Endothelial cell of umbilical vein (primary cell): ENCODE measurements around the gene DCUN1D2. TPM values are rescaled to one million over a fixed set of nuclear protein-coding genes. Genes with fewer than 3 reads are reported as not detected.

Experiments used
- BruUV-seq: library from RNA; stranded (reverse); fragments of 400-500 nt; replicated peaks from 2 replicates; lab custom pipeline; 2021; lab: Mats Ljungman, UMichigan
- CTCF ChIA-PET: fragments of 300-600, 350-600 bp; sonication (Branson Sonifier 250); formaldehyde crosslinking; loops from one replicate; lab custom pipeline; 2021; ENCODE audit warnings: antibody characterized with exemption, inconsistent platforms; lab: Charles Lee
- POLR2A ChIA-PET: fragments of 300-600, 350-600 bp; sonication (Branson Sonifier 250); formaldehyde crosslinking; loops from one replicate; lab custom pipeline; 2021; ENCODE audit warnings: antibody characterized with exemption, inconsistent platforms; lab: Charles Lee
- DNase-seq: peaks from one replicate; pipeline ENCODE4 v3.0.0-alpha.2; 2011; ENCODE audit warnings: low read depth, low spot score
- FAIRE-seq: peaks from 2 replicates; lab custom pipeline; 2011; peaks lifted over from hg19 to GRCh38; lab: Jason Lieb, UNC
- H2AFZ ChIP-seq: 2 replicates; pipeline ENCODE4 v1.6.0; 2012; ENCODE audit warnings: low read depth, low read length, control low read depth, inconsistent platforms
- H3K27ac ChIP-seq: 2 replicates; pipeline ENCODE4 v1.5.1; 2011; ENCODE audit warnings: low read depth, mild to moderate bottlenecking, control low read depth, low read length, moderate library complexity; ENCODE audit not compliant: insufficient read depth
- H3K27me3 ChIP-seq, 2 experiments: 2 replicates each; pipeline versions ENCODE4 v1.6.0 to v1.6.1; 2011; ENCODE audit warnings: low read length in 2 of 2, mixed read lengths in 1 of 2; ENCODE audit not compliant: control insufficient read depth in 2 of 2, insufficient read depth in 2 of 2
- H3K36me3 ChIP-seq, 2 experiments: 2 replicates in 1 of 2; 3 replicates in 1 of 2; pipeline ENCODE4 v1.5.1; 2011; ENCODE audit warnings: low read length in 2 of 2, mild to moderate bottlenecking in 1 of 2, moderate library complexity in 1 of 2; ENCODE audit not compliant: control insufficient read depth in 2 of 2, insufficient read depth in 2 of 2; ENCODE audit errors: extremely low read depth in 1 of 2
- H3K4me1 ChIP-seq: 3 replicates; pipeline ENCODE4 v1.5.1; 2011; ENCODE audit warnings: mild to moderate bottlenecking, low read length; ENCODE audit not compliant: control insufficient read depth, insufficient read depth; ENCODE audit errors: extremely low read depth
- H3K4me2 ChIP-seq: 2 replicates; pipeline ENCODE4 v1.6.1; 2011; ENCODE audit warnings: low read length, control low read depth, mixed read lengths; ENCODE audit not compliant: insufficient read depth
- H3K4me3 ChIP-seq, 3 experiments: fragments of 200-600 bp in 1 of 3; sonication (generic), shearing (Covaris generic) in 1 of 3; replicated peaks in 1 of 3; 2 replicates each; pipeline ENCODE4 v1.5.1; 2011 to 2016; ENCODE audit warnings: control low read depth in 3 of 3, low read length in 3 of 3, mild to moderate bottlenecking in 2 of 3, inconsistent platforms in 1 of 3, low read depth in 1 of 3, moderate library complexity in 1 of 3; ENCODE audit not compliant: insufficient read depth in 1 of 3
- H3K79me2 ChIP-seq: 2 replicates; pipeline ENCODE4 v1.6.0; 2012; ENCODE audit warnings: low read length, inconsistent platforms; ENCODE audit not compliant: control insufficient read depth, insufficient read depth
- H3K9ac ChIP-seq: replicated peaks from 2 replicates; pipeline ENCODE3; 2011; ENCODE audit warnings: low read length, control low read depth; ENCODE audit not compliant: insufficient read depth; ENCODE audit errors: extremely low read depth
- H3K9me1 ChIP-seq: replicated peaks from 3 replicates; pipeline ENCODE4 v1.6.0; 2011; ENCODE audit warnings: mild to moderate bottlenecking, low read length; ENCODE audit not compliant: control insufficient read depth, insufficient read depth; ENCODE audit errors: extremely low read depth
- H3K9me3 ChIP-seq: replicated peaks from 2 replicates; pipeline ENCODE4 v1.5.1; 2012; ENCODE audit warnings: low read length, inconsistent platforms; ENCODE audit not compliant: control insufficient read depth, insufficient read depth
- H4K20me1 ChIP-seq: replicated peaks from 2 replicates; pipeline ENCODE3; 2011; ENCODE audit warnings: mild to moderate bottlenecking, low read length; ENCODE audit not compliant: control insufficient read depth, insufficient read depth; ENCODE audit errors: extremely low read depth
- CTCF ChIP-seq, 2 donors: IDR thresholded peaks; 1 replicate in 1 of 2; 2 replicates in 1 of 2; pipeline ENCODE4 v1.5.1; 2011; ENCODE audit warnings: low read length in 2 of 2, mild to moderate bottlenecking in 2 of 2, moderate library complexity in 2 of 2, control low read depth in 1 of 2, inconsistent platforms in 1 of 2, low read depth in 1 of 2; ENCODE audit not compliant: insufficient read depth in 1 of 2; ENCODE audit errors: extremely low read depth in 1 of 2
- JUN ChIP-seq: IDR thresholded peaks from 2 replicates; pipeline ENCODE4 v1.6.1; 2011; ENCODE audit warnings: borderline replicate concordance, low read depth; ENCODE audit not compliant: insufficient read length, insufficient read depth
- MYC ChIP-seq: IDR thresholded peaks from one replicate; pipeline ENCODE4 v1.6.1; 2011; ENCODE audit warnings: mild to moderate bottlenecking, low read depth, low read length
- POLR2A ChIP-seq: IDR thresholded peaks from 2 replicates; pipeline ENCODE4 v1.6.1; 2012; ENCODE audit warnings: low read depth, mild to moderate bottlenecking, control low read depth, low read length
- POLR2AphosphoS5 ChIP-seq: IDR thresholded peaks from 2 replicates; pipeline ENCODE4 v1.6.1; 2012; ENCODE audit warnings: low read depth, mild to moderate bottlenecking, control low read depth, low read length, moderate library complexity; ENCODE audit not compliant: insufficient read depth
- dilution Hi-C: fragments of 300-500 bp; cut with MboI; formaldehyde crosslinking; loops from one replicate; pipeline ENCODE4 v1.15.0; 2019; ENCODE audit warnings: low sequenced_read_pairs; ENCODE audit not compliant: extremely low pct_ligation_motif_present
- intact Hi-C: fragments of 100-400 bp; cut with micrococcal nuclease; formaldehyde crosslinking; loops from one replicate; pipeline ENCODE4 v1.10.0; 2022
- polyA plus RNA-seq, 4 experiments: library from polyadenylated mRNA; depleted of rRNA in 3 of 4; stranded (reverse) in 3 of 4; unstranded in 1 of 4; fragments of >200 nt; gene quantifications; 2 replicates each; pipeline versions ENCODE4 v1.2.1 to v1.2.3, GENCODE V29; 2011 to 2012; ENCODE audit warnings: missing spikeins in 1 of 4
- total RNA-seq: library from RNA; stranded (reverse); gene quantifications from 2 replicates; pipeline ENCODE4 v1.2.3, GENCODE V29; 2021

DCUN1D2 gene
- total and polyA plus RNA-seq, 2 donors (not counting 3 experiments of a cell fraction or from before 2014, with no cell fraction given): 10.5 to 24.9 TPM

GRCh38 chr13:113427562-113428468 is 62.7 kb downstream of the DCUN1D2 start:
- H3K4me3 ChIP-seq: no peak overlapping the region
- H3K4me1 ChIP-seq: no peaks in the 10 kb centered on the region
- no peaks in the 10 kb centered on the region for H3K79me2 ChIP-seq
- no peak overlapping the region for H3K4me2 ChIP-seq
- no peak for TF ChIP-seq POLR2AphosphoS5
- TF ChIP-seq JUN: no peak
- no peak for TF ChIP-seq MYC
- TF ChIP-seq POLR2A: no peak
- no peak for TF ChIP-seq CTCF (IDR thresholded peaks at IDR 0.05; ENCODE audit: extremely low read depth in 1 of 2, insufficient read depth in 1 of 2, low read depth in 1 of 2, low read length in 2 of 2)
- dilution Hi-C loops (no loop called here), intact Hi-C loops (no loop called here)
- no peaks in the 10 kb centered on the region for H3K9me1 ChIP-seq
- no TSS peak for BruUV-seq
- POLR2A ChIA-PET: no interaction called here
- H2AFZ ChIP-seq: no peak overlapping the region
- FAIRE-seq: no peak
- H3K27me3 ChIP-seq: no peaks in the 10 kb centered on the region
- no peak for DNase-seq
- no peak overlapping the region for H3K27ac ChIP-seq
- no peaks in the 10 kb centered on the region for H3K9me3 ChIP-seq
- no peak overlapping the region for H3K9ac ChIP-seq
- H3K36me3 ChIP-seq: no peaks in the 10 kb centered on the region
- CTCF ChIA-PET: no interaction called here
- H4K20me1 ChIP-seq: no peaks in the 10 kb centered on the region
